HG03064 (cell line): ENCODE data around the gene PHRF1.
"Not testable (repeated sequence)": the region's sequence is repeated elsewhere in the genome, so short reads cannot be mapped to it uniquely, and the experiment has no call there.

Source experiments
- ATAC-seq: cut with Tn5 transposase; IDR thresholded peaks from one replicate; pipeline ENCODE4 v1.9.1; 2021; ENCODE audit warnings: low read depth; ENCODE audit not compliant: unreplicated experiment

Gene PHRF1

GRCh38 chr11:573146-573759, 3.0 kb upstream of the PHRF1 start:
- no peak for ATAC-seq

GRCh38 chr11:574031-574570, 2.2 kb upstream of the PHRF1 start:
- not testable (repeated sequence) for ATAC-seq

- no peak for ATAC-seq
These were observed 1.5 kb upstream of the PHRF1 start for GRCh38 chr11:574632-575312.

GRCh38 chr11:575313-575995, 816 bp upstream of the PHRF1 start:
- no peak for ATAC-seq

GRCh38 chr11:576811-577610, 741 bp downstream of the PHRF1 start:
- no peak for ATAC-seq

GRCh38 chr11:577611-577894, 1.3 kb downstream of the PHRF1 start:
- no peak for ATAC-seq

GRCh38 chr11:578276-579035, 2.2 kb downstream of the PHRF1 start:
- ATAC-seq = no peak

GRCh38 chr11:579830-580601, 3.7 kb downstream of the PHRF1 start:
- ATAC-seq = no peak

- no peak for ATAC-seq
These were observed 5.1 kb downstream of the PHRF1 start for GRCh38 chr11:581342-581741.

- ATAC-seq = no peak
These were observed 5.5 kb downstream of the PHRF1 start for GRCh38 chr11:581752-582151.

GRCh38 chr11:584287-584686, 8.0 kb downstream of the PHRF1 start:
- no peak for ATAC-seq

GRCh38 chr11:586376-587316, 10.4 kb downstream of the PHRF1 start:
- no peak for ATAC-seq

- no peak for ATAC-seq
These were observed 11.3 kb downstream of the PHRF1 start for GRCh38 chr11:587546-587945.

GRCh38 chr11:587978-588380, 11.7 kb downstream of the PHRF1 start:
- ATAC-seq = no peak

- no peak for ATAC-seq
These were observed 13.5 kb downstream of the PHRF1 start for GRCh38 chr11:589798-590197.

- ATAC-seq = no peak
These were observed 14.7 kb downstream of the PHRF1 start for GRCh38 chr11:590997-591396.

GRCh38 chr11:592501-592900, 16.2 kb downstream of the PHRF1 start:
- no peak for ATAC-seq

GRCh38 chr11:592918-593317, 16.6 kb downstream of the PHRF1 start:
- ATAC-seq = no peak

- ATAC-seq = no peak
These were observed 17.1 kb downstream of the PHRF1 start for GRCh38 chr11:593347-593746.
